Spleen (tissue), 11 donors: Measurements from ENCODE around the gene SCGB1A1. TPM values are rescaled to one million over a fixed set of nuclear protein-coding genes. Genes with fewer than 3 reads are reported as not detected.

Experiments used
- DNase-seq: peaks from one replicate; pipeline ENCODE4 v3.0.0-alpha.2; 2020
- H3K27ac ChIP-seq, 8 donors: fragments of 200-600 bp; sonication (generic) in 7 of 8; 1 replicate in 4 of 8; 2 replicates in 4 of 8; pipeline versions ENCODE4 v1.5.0 to v1.8.0; 2016 to 2021; ENCODE audit warnings: inconsistent platforms in 4 of 8, mild to moderate bottlenecking in 4 of 8, moderate library complexity in 1 of 8
- H3K27me3 ChIP-seq, 7 donors: fragments of 200-600 bp; sonication (generic) in 6 of 7; replicated peaks in 1 of 7; 1 replicate in 4 of 7; 2 replicates in 3 of 7; pipeline versions ENCODE4 v1.5.0 to v1.8.0; 2016 to 2021; ENCODE audit warnings: inconsistent platforms in 3 of 7, mild to moderate bottlenecking in 1 of 7
- H3K36me3 ChIP-seq, 6 donors: fragments of 200-600 bp; sonication (generic) in 5 of 6; 1 replicate in 4 of 6; 2 replicates in 2 of 6; pipeline versions ENCODE4 v1.5.0 to v1.8.0; 2016 to 2021; ENCODE audit warnings: inconsistent platforms in 2 of 6
- H3K4me1 ChIP-seq, 6 donors: fragments of 200-600 bp; sonication (generic) in 5 of 6; 1 replicate in 3 of 6; 2 replicates in 3 of 6; pipeline versions ENCODE4 v1.5.0 to v1.8.0; 2016 to 2021; ENCODE audit warnings: inconsistent platforms in 3 of 6
- H3K4me3 ChIP-seq, 8 donors: fragments of 200-600 bp; sonication (generic) in 7 of 8; 1 replicate in 4 of 8; 2 replicates in 4 of 8; pipeline versions ENCODE4 v1.5.0 to v1.8.0; 2016 to 2021; ENCODE audit warnings: inconsistent platforms in 4 of 8, mild to moderate bottlenecking in 4 of 8, moderate library complexity in 2 of 8
- H3K9me3 ChIP-seq, 8 donors: fragments of 200-600 bp; sonication (generic) in 7 of 8; 1 replicate in 4 of 8; 2 replicates in 4 of 8; pipeline versions ENCODE4 v1.5.0 to v1.8.0; 2016 to 2021; ENCODE audit warnings: inconsistent platforms in 4 of 8
- POLR2A ChIP-seq, 3 donors: fragments of 450-650 bp; IDR thresholded peaks; one replicate each; pipeline ENCODE4 v1.5.1; 2017; ENCODE audit warnings: antibody characterized with exemption in 3 of 3, mild to moderate bottlenecking in 1 of 3
- POLR2AphosphoS5 ChIP-seq, 3 donors: sonication (generic); formaldehyde crosslinking; IDR thresholded peaks; one replicate each; pipeline ENCODE4 v1.5.1; 2017; ENCODE audit warnings: antibody characterized with exemption in 3 of 3
- WGBS, 5 donors: extraction: QIAGEN DNeasy Blood & Tissue Kit in 3 of 5; methylation state at CpG; one replicate each; pipeline versions ENCODE4 v1.1.5 to v1.1.7; 2013 to 2018; 5-methylcytosine and 5-hydroxymethylcytosine counted together
- intact Hi-C: fragments of 100-400 bp; cut with DNase I; formaldehyde crosslinking; loops from one replicate; pipeline ENCODE4 v1.15.0; 2023; ENCODE audit warnings: low total_unique reads
- polyA plus RNA-seq, 3 donors: library from polyadenylated mRNA; stranded (reverse); fragments of 200-250 nt; gene quantifications; one replicate each; pipeline ENCODE4 v1.2.1, GENCODE V29; 2013
- total RNA-seq, 7 donors: library from RNA; depleted of rRNA in 3 of 7; stranded (reverse); fragments of >200 nt in 3 of 7; fragmentation: NEBNext Ultra II Directional in 4 of 7; extraction: Animal tissue kit (Norgen Biotek cat#: 25700) in 4 of 7; gene quantifications; one replicate each; pipeline versions ENCODE4 v1.1.0 to v1.2.1, GENCODE V29; 2016 to 2021
- TF ChIP-seq, protein P1 (sequence below), 11 experiments: fragments of 200-600 bp in 7 of 11; fragments of 450-650 bp in 4 of 11; sonication (generic) in 4 of 11; IDR thresholded peaks in 8 of 11; conservative IDR thresholded peaks in 3 of 11; 1 replicate in 7 of 11; 2 replicates in 4 of 11; pipeline versions ENCODE4 v1.4.0 to v1.8.0; 2016 to 2021; ENCODE audit warnings: antibody characterized with exemption in 11 of 11, inconsistent platforms in 4 of 11, mild to moderate bottlenecking in 1 of 11
- donor health status: healthy with polysubstance abuse.
- donor health status: DM: no; HTN: no; CAD: no; lungs with moderate emphysema.
- donor health status: DM: no; HTN: no; CAD: no.
- donor health status: Bipolar disorder and iron deficiency.
- donor health status: healthy.
- donor health status: DM: no; HTN: no; CAD: no.
- donor health status: DM: yes; HTN: yes; CAD: no.

The SCGB1A1 gene
- total and polyA plus RNA-seq, 10 donors, result 0.35 TPM; not detected in 9

GRCh38 chr11:62451241-62451621 lies 32.4 kb downstream of the SCGB1A1 start:
- intact Hi-C loops, result no loop called here
- no peak for DNase-seq
- H3K4me3 ChIP-seq, result no peak overlapping the region

DNA sequence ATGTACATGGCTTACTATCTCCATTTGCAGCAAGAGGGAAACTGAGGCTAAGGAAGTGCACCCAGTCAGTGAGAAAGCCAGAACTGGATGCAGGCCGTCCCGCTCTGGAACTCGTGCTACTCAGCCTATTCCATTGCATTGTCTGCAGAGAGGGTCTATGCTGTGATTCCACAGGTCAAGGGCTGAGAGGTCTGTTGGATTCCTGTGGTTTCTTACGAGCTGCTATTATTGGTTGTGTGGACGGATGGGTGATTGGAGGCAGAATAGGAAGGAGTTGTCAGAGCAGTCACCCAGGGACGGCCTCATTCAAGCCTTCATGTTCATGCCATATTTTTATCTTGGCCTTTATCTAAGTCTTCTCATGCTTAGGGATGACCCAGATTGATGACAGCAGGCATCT lies 33.4 kb downstream of the SCGB1A1 start:
- no peak for DNase-seq
- H3K4me3 ChIP-seq, result no peak overlapping the region
- H3K27ac ChIP-seq, result no peak overlapping the region
- TF ChIP-seq, protein P1, sequence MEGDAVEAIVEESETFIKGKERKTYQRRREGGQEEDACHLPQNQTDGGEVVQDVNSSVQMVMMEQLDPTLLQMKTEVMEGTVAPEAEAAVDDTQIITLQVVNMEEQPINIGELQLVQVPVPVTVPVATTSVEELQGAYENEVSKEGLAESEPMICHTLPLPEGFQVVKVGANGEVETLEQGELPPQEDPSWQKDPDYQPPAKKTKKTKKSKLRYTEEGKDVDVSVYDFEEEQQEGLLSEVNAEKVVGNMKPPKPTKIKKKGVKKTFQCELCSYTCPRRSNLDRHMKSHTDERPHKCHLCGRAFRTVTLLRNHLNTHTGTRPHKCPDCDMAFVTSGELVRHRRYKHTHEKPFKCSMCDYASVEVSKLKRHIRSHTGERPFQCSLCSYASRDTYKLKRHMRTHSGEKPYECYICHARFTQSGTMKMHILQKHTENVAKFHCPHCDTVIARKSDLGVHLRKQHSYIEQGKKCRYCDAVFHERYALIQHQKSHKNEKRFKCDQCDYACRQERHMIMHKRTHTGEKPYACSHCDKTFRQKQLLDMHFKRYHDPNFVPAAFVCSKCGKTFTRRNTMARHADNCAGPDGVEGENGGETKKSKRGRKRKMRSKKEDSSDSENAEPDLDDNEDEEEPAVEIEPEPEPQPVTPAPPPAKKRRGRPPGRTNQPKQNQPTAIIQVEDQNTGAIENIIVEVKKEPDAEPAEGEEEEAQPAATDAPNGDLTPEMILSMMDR (IDR thresholded peaks at IDR 0.05 in 8 of 11, conservative IDR thresholded peaks at IDR 0.05 in 3 of 11), result no peak
- TF ChIP-seq POLR2A (IDR thresholded peaks at IDR 0.05) (no peak), POLR2AphosphoS5 (IDR thresholded peaks at IDR 0.05) (no peak)
- H3K36me3 ChIP-seq, result no peaks in the 10 kb centered on the region
- H3K4me1 ChIP-seq, result no peaks in the 10 kb centered on the region
- WGBS, 5 donors, result 83 to 88% (median 87%) methylated on average over 6 of the region's 6 CpGs
- H3K27me3 ChIP-seq, result no peaks in the 10 kb centered on the region
- intact Hi-C loops, result no loop called here
- peaks cover 0 to 7% (median 0%) of the 10 kb centered on the region in 8 donors for H3K9me3 ChIP-seq

More at GRCh38 chr11:62451241-62451621, 32.4 kb downstream of the SCGB1A1 start:
- 89 to 97% (median 94%) methylated on average over 8 of the region's 8 CpGs for WGBS, 5 donors
- no peaks in the 10 kb centered on the region for H3K4me1 ChIP-seq
- no peaks in the 10 kb centered on the region for H3K36me3 ChIP-seq
- TF ChIP-seq, protein P1 (IDR thresholded peaks at IDR 0.05 in 8 of 11, conservative IDR thresholded peaks at IDR 0.05 in 3 of 11), result no peak
- no peak for TF ChIP-seq POLR2A (IDR thresholded peaks at IDR 0.05)
- TF ChIP-seq POLR2AphosphoS5 (IDR thresholded peaks at IDR 0.05), result no peak
- peaks cover 0 to 7% (median 0%) of the 10 kb centered on the region in 8 donors for H3K9me3 ChIP-seq
- peaks cover 0 to 4% (median 0%) of the 10 kb centered on the region in 7 donors for H3K27me3 ChIP-seq
- no peak overlapping the region for H3K27ac ChIP-seq

GRCh38 chr11:62452839-62453468 lies 34.1 kb downstream of the SCGB1A1 start:
- 86 to 94% (median 89%) methylated on average over 11 of the region's 11 CpGs for WGBS, 5 donors
- intact Hi-C loops, result no loop called here
- Histone ChIP-seq H3K4me1 (no peaks in the 10 kb centered on the region), H3K36me3 (no peaks in the 10 kb centered on the region), H3K4me3 (no peak overlapping the region), H3K9me3 (peaks cover 0 to 7% (median 0%) of the 10 kb centered on the region in 8 donors), H3K27me3 (no peaks in the 10 kb centered on the region), H3K27ac (no peak overlapping the region)
- no peak for DNase-seq
- no peak for TF ChIP-seq POLR2AphosphoS5 (IDR thresholded peaks at IDR 0.05)

GRCh38 chr11:62456630-62457029 lies 37.8 kb downstream of the SCGB1A1 start:
- Histone ChIP-seq H3K27ac (no peak overlapping the region), H3K9me3 (peaks cover 0 to 7% (median 0%) of the 10 kb centered on the region in 8 donors), H3K27me3 (no peaks in the 10 kb centered on the region), H3K4me1 (no peaks in the 10 kb centered on the region), H3K4me3 (no peak overlapping the region), H3K36me3 (no peaks in the 10 kb centered on the region)
- TF ChIP-seq, protein P1 (IDR thresholded peaks at IDR 0.05 in 8 of 11, conservative IDR thresholded peaks at IDR 0.05 in 3 of 11), result no peak
- TF ChIP-seq POLR2A (IDR thresholded peaks at IDR 0.05), result no peak
- no peak for TF ChIP-seq POLR2AphosphoS5 (IDR thresholded peaks at IDR 0.05)
- DNase-seq, result no peak
- intact Hi-C loops, result no loop called here
- WGBS, 5 donors, result 76 to 91% (median 86%) methylated on average over 4 of the region's 4 CpGs
